Heart left ventricle (tissue), 16 donors: ENCODE measurements around the gene PIGS. TPM values are rescaled to one million over a fixed set of nuclear protein-coding genes. Genes with fewer than 3 reads are reported as not detected.

ENCODE experiments used
- ATAC-seq, 4 donors: fragments of 200-7000 bp; cut with Tn5 transposase; one replicate each; pipeline ENCODE4 v1.9.1; 2020 to 2022; ENCODE audit warnings: moderate library complexity in 4 of 4, mild to moderate bottlenecking in 3 of 4, moderate number of reproducible peaks in 1 of 4
- DNase-seq, 5 donors: peaks; one replicate each; pipeline ENCODE4 v3.0.0-alpha.2; 2020
- H3K27ac ChIP-seq, 12 donors: fragments of 200-600 bp; sonication (generic) in 4 of 12; one replicate each; pipeline versions ENCODE4 v1.5.0 to v1.8.0; 2016 to 2022; ENCODE audit warnings: mild to moderate bottlenecking in 2 of 12
- H3K27me3 ChIP-seq, 9 donors: fragments of 200-600 bp; sonication (generic) in 2 of 9; one replicate each; pipeline versions ENCODE4 v1.5.1 to v1.8.0; 2016 to 2022; ENCODE audit warnings: mild to moderate bottlenecking in 3 of 9
- H3K36me3 ChIP-seq, 9 donors: fragments of 200-600 bp; sonication (generic) in 2 of 9; one replicate each; pipeline versions ENCODE4 v1.5.0 to v1.8.0; 2018 to 2022; ENCODE audit warnings: mild to moderate bottlenecking in 2 of 9
- H3K4me1 ChIP-seq, 12 donors: fragments of 200-600 bp; sonication (generic) in 4 of 12; one replicate each; pipeline versions ENCODE4 v1.5.0 to v1.8.0; 2016 to 2022; ENCODE audit warnings: mild to moderate bottlenecking in 3 of 12
- H3K4me3 ChIP-seq, 12 donors: fragments of 200-600 bp; sonication (generic) in 4 of 12; one replicate each; pipeline versions ENCODE4 v1.5.0 to v1.8.0; 2017 to 2022; ENCODE audit warnings: mild to moderate bottlenecking in 9 of 12, moderate library complexity in 4 of 12
- H3K9me3 ChIP-seq, 12 donors: fragments of 200-600 bp; sonication (generic) in 4 of 12; one replicate each; pipeline versions ENCODE4 v1.5.0 to v1.8.0; 2016 to 2022; ENCODE audit warnings: mild to moderate bottlenecking in 1 of 12
- CTCF ChIP-seq, 12 donors: fragments of 200-600 bp; sonication (generic) in 4 of 12; IDR thresholded peaks; one replicate each; pipeline versions ENCODE4 v1.5.0 to v1.8.0; 2018 to 2022; ENCODE audit warnings: antibody characterized with exemption in 12 of 12, mild to moderate bottlenecking in 5 of 12
- POLR2A ChIP-seq, 2 donors: fragments of 450-650 bp; IDR thresholded peaks; one replicate each; pipeline ENCODE4 v1.6.1; 2017; ENCODE audit warnings: antibody characterized with exemption in 2 of 2, mild to moderate bottlenecking in 2 of 2, moderate library complexity in 2 of 2
- WGBS, 4 donors: extraction: QIAGEN DNeasy Blood & Tissue Kit in 2 of 4; methylation state at CpG; one replicate each; pipeline versions ENCODE4 v1.1.5 to v1.1.7; 2013 to 2018; 5-methylcytosine and 5-hydroxymethylcytosine counted together
- intact Hi-C, 10 donors: fragments of 100-400 bp; cut with DNase I; formaldehyde crosslinking; loops; one replicate each; pipeline versions ENCODE4 v1.11.1 to v1.14.2; 2022
- polyA plus RNA-seq, 2 donors: library from polyadenylated mRNA; stranded (reverse); fragments of 200-250 nt; gene quantifications; one replicate each; pipeline ENCODE4 v1.2.3, GENCODE V29; 2013
- total RNA-seq, 9 donors: library from RNA; depleted of rRNA in 2 of 9; stranded (reverse); fragments of >200 nt in 2 of 9; fragmentation: NEBNext Ultra II Directional in 3 of 9; extraction: Animal tissue kit (Norgen Biotek cat#: 25700) in 3 of 9; gene quantifications; one replicate each; pipeline versions ENCODE4 v1.1.0 to v1.2.4, GENCODE V29; 2016 to 2023
- donor health status: ischemic (EF 13 %, LVEDD 7.1; RV severe dilation, severe dysfunction).
- donor health status: healthy with polysubstance abuse.
- donor health status: DM: no; HTN: yes; CAD: no.
- donor health status: DM: no; HTN: no; CAD: no.
- donor health status: ischemic (EF 25% LVEDD 6.9; RV normal size, moderate dysfunction).
- donor health status: ischemic (EF 25% LVEDD 5.7; RV mildly dilated, moderate dysfunction).
- donor health status: healthy.
- donor health status: DM: yes; HTN: yes; CAD: no.
- donor health status: ischemic (EF 35%, LVEDD 5.7; RV mildly dilated, moderate dysfunction).
- donor health status: nonischemic (EF 11% LVEDD 7.7; RV severe dilation, severe dysfunction).
- donor health status: DM: yes; HTN: yes; CAD: no.
- donor health status: PGD.
- donor health status: ischemic (EF 29% LVEDD 5.4; RV normal size, mild dysfunction).
- donor health status: nonischemic (EF 23%, LVEDD 6.1; RV moderate dilation, normal function).

PIGS gene
- total and polyA plus RNA-seq, 11 donors = 10.4 to 88.4 (median 55.1) TPM

- intact Hi-C loops = loop anchor here in 5 of 10 donors (5.0 to 10.0 kb wide), 3 partner anchors 55 to 68 kb away; partner anchors contain the start of gene RSKR (in 4 of the 5)
- no peak for TF ChIP-seq POLR2A (IDR thresholded peaks at IDR 0.05)
- no peak for TF ChIP-seq CTCF (IDR thresholded peaks at IDR 0.05)
- 92 to 94% (median 93%) methylated on average over 12 to 14 of the region's 14 CpGs for WGBS, 4 donors
- Histone ChIP-seq H3K27me3 (no peaks in the 10 kb centered on the region), H3K27ac (peak overlapping the region in 1 of 12 donors; percentile 84), H3K4me1 (peaks cover 0 to 43% (median 9%) of the 10 kb centered on the region in 12 donors), H3K9me3 (no peaks in the 10 kb centered on the region), H3K4me3 (no peak overlapping the region), H3K36me3 (peaks cover 0 to 12% (median 6%) of the 10 kb centered on the region in 9 donors)
- ATAC-seq (no peak), DNase-seq (peak in 1 of 5 donors; percentile 52)
Observed at GRCh38 chr17:28547096-28547622, 24.2 kb downstream of the PIGS start.

GRCh38 chr17:28545787-28546415 is 25.4 kb downstream of the PIGS start:
- intact Hi-C loops = loop anchor here in 6 of 10 donors (2.0 to 10.0 kb wide), 4 partner anchors 47 to 69 kb away; partner anchors contain the start of gene RSKR (in 4 of the 6)
- Histone ChIP-seq H3K4me3 (no peak overlapping the region), H3K27me3 (no peaks in the 10 kb centered on the region), H3K9me3 (no peaks in the 10 kb centered on the region), H3K4me1 (peaks cover 0 to 31% (median 5%) of the 10 kb centered on the region in 12 donors), H3K27ac (no peak overlapping the region), H3K36me3 (peaks cover 0 to 12% (median 6%) of the 10 kb centered on the region in 9 donors)
- WGBS, 4 donors = 68 to 77% (median 72%) methylated on average over 6 of the region's 6 CpGs
- no peak for ATAC-seq
- DNase-seq = peak in 1 of 5 donors; percentile 40
- TF ChIP-seq CTCF (IDR thresholded peaks at IDR 0.05) = no peak
- TF ChIP-seq POLR2A (IDR thresholded peaks at IDR 0.05) = no peak

GRCh38 chr17:28545141-28545503 is 26.2 kb downstream of the PIGS start:
- Histone ChIP-seq H3K27me3 (no peaks in the 10 kb centered on the region), H3K27ac (no peak overlapping the region), H3K4me1 (peaks cover 0 to 23% (median 1%) of the 10 kb centered on the region in 12 donors), H3K36me3 (peaks cover 0 to 12% (median 6%) of the 10 kb centered on the region in 9 donors), H3K9me3 (no peaks in the 10 kb centered on the region), H3K4me3 (no peak overlapping the region)
- WGBS, 4 donors = 76 to 86% (median 84%) methylated on average over 2 of the region's 2 CpGs
- no peak for DNase-seq
- intact Hi-C loops = loop anchor here in 6 of 10 donors (2.0 to 10.0 kb wide), 4 partner anchors 46 to 70 kb away; partner anchors contain the start of gene RSKR (in 4 of the 6)
- no peak for ATAC-seq
- TF ChIP-seq POLR2A (IDR thresholded peaks at IDR 0.05) = no peak
- TF ChIP-seq CTCF (IDR thresholded peaks at IDR 0.05) = no peak

- H3K4me1 ChIP-seq = peaks cover 0 to 18% (median under 1%) of the 10 kb centered on the region in 12 donors
Observed at GRCh38 chr17:28544402-28545140, 26.8 kb downstream of the PIGS start.

More at GRCh38 chr17:28544402-28545140, 26.8 kb downstream of the PIGS start:
- Histone ChIP-seq H3K4me3 (no peak overlapping the region), H3K9me3 (no peaks in the 10 kb centered on the region), H3K27me3 (no peaks in the 10 kb centered on the region), H3K27ac (no peak overlapping the region), H3K36me3 (peaks cover 0 to 12% (median 6%) of the 10 kb centered on the region in 9 donors)
- intact Hi-C loops = loop anchor here in 8 of 10 donors (2.0 to 10.0 kb wide), 5 partner anchors 46 to 70 kb away; partner anchors contain the start of gene RSKR (in 4 of the 8)
- no peak for ATAC-seq
- peak in 1 of 5 donors; percentile 10 for DNase-seq
- TF ChIP-seq CTCF (IDR thresholded peaks at IDR 0.05) (no peak), POLR2A (IDR thresholded peaks at IDR 0.05) (no peak)
- 73 to 79% (median 76%) methylated on average over 4 of the region's 4 CpGs for WGBS, 4 donors
